PFSK-1 (cell line): ENCODE results near the gene S100A7.

Experiments used
- FOXP2 ChIP-seq: optimal IDR thresholded peaks from 2 replicates; pipeline ENCODE3; 2011; ENCODE audit warnings: borderline replicate concordance, control low read depth, inconsistent platforms; ENCODE audit not compliant: insufficient read depth; ENCODE audit errors: extremely low read length, extremely low read depth
- POLR2AphosphoS5 ChIP-seq: IDR thresholded peaks from 2 replicates; pipeline ENCODE4 v1.6.1; 2012; ENCODE audit warnings: low read depth, mild to moderate bottlenecking, control low read depth, low read length, moderate library complexity
- REST ChIP-seq, 2 experiments: IDR thresholded peaks; 2 replicates each; pipeline versions ENCODE4 v1.6.1 to v1.8.0; 2011 to 2012; ENCODE audit warnings: low read depth in 2 of 2, low read length in 2 of 2, control low read depth in 1 of 2, inconsistent platforms in 1 of 2, mild to moderate bottlenecking in 1 of 2, moderate library complexity in 1 of 2; ENCODE audit not compliant: insufficient read depth in 1 of 2
- SIN3A ChIP-seq: IDR thresholded peaks from 2 replicates; pipeline ENCODE4 v1.6.1; 2012; ENCODE audit warnings: mild to moderate bottlenecking, low read length, moderate library complexity, borderline replicate concordance; ENCODE audit not compliant: insufficient read depth
- TAF1 ChIP-seq: IDR thresholded peaks from 2 replicates; pipeline ENCODE4 v1.6.1; 2012; ENCODE audit warnings: low read length, control low read depth, borderline replicate concordance; ENCODE audit not compliant: insufficient read depth

The S100A7 gene

GRCh38 chr1:153432874-153433681, 27.4 kb downstream of the S100A7 start:
- no peak for TF ChIP-seq REST (IDR thresholded peaks at IDR 0.05; ENCODE audit: insufficient read depth in 1 of 2, low read depth in 2 of 2, low read length in 2 of 2)
- no peak for TF ChIP-seq POLR2AphosphoS5
- no peak for TF ChIP-seq TAF1
- no peak for TF ChIP-seq SIN3A
- TF ChIP-seq FOXP2: no peak

GRCh38 chr1:153431928-153432327, 28.5 kb downstream of the S100A7 start:
- TF ChIP-seq POLR2AphosphoS5 (no peak), REST (IDR thresholded peaks at IDR 0.05; ENCODE audit: insufficient read depth in 1 of 2, low read depth in 2 of 2, low read length in 2 of 2) (no peak), TAF1 (no peak), FOXP2 (no peak), SIN3A (no peak)

- TF ChIP-seq REST (IDR thresholded peaks at IDR 0.05; ENCODE audit: insufficient read depth in 1 of 2, low read depth in 2 of 2, low read length in 2 of 2): no peak
- TF ChIP-seq TAF1: no peak
- TF ChIP-seq POLR2AphosphoS5: no peak
- TF ChIP-seq SIN3A: no peak
These were observed 29.0 kb downstream of the S100A7 start for GRCh38 chr1:153431427-153431826.

GRCh38 chr1:153431002-153431401, 29.4 kb downstream of the S100A7 start:
- no peak for TF ChIP-seq SIN3A
- TF ChIP-seq TAF1: no peak
- TF ChIP-seq REST (IDR thresholded peaks at IDR 0.05; ENCODE audit: insufficient read depth in 1 of 2, low read depth in 2 of 2, low read length in 2 of 2): no peak
- TF ChIP-seq FOXP2: no peak
- no peak for TF ChIP-seq POLR2AphosphoS5
